CD14-positive monocyte (primary cell): ENCODE results near the gene TOM1L2. TPM values are rescaled to one million over a fixed set of nuclear protein-coding genes. Genes with fewer than 3 reads are reported as not detected.
A peak's percentile ranks its signal among the peaks of the same experiment; 100 is the strongest.

Experiments
- DNase-seq, 3 donors: peaks; one replicate each; pipeline ENCODE4 v3.0.0-alpha.2; 2011 to 2022
- H2AFZ ChIP-seq: 2 replicates; pipeline ENCODE4 v1.6.0; 2012; ENCODE audit warnings: mild to moderate bottlenecking, low read depth, low read length, inconsistent platforms; ENCODE audit not compliant: insufficient read depth, poor library complexity, severe bottlenecking
- H3K27ac ChIP-seq, 2 donors: 1 replicate in 1 of 2; 2 replicates in 1 of 2; pipeline ENCODE4 v1.5.1; 2012 to 2013; ENCODE audit warnings: low read length in 2 of 2, control low read depth in 1 of 2, inconsistent platforms in 1 of 2, low read depth in 1 of 2, mild to moderate bottlenecking in 1 of 2
- H3K27me3 ChIP-seq, 2 donors: one replicate each; pipeline versions ENCODE4 v1.6.0 to v1.6.1; 2011 to 2013; ENCODE audit warnings: low read length in 2 of 2; ENCODE audit not compliant: control insufficient read depth in 2 of 2, insufficient read depth in 2 of 2
- H3K36me3 ChIP-seq, 2 donors: replicated peaks in 1 of 2; 1 replicate in 1 of 2; 2 replicates in 1 of 2; pipeline versions ENCODE4 v1.5.1 to v1.6.1; 2012 to 2013; ENCODE audit warnings: low read length in 2 of 2, control low read depth in 1 of 2, inconsistent platforms in 1 of 2, mild to moderate bottlenecking in 1 of 2; ENCODE audit not compliant: insufficient read depth in 2 of 2, control insufficient read depth in 1 of 2
- H3K4me1 ChIP-seq, 2 donors: 1 replicate in 1 of 2; 2 replicates in 1 of 2; pipeline versions ENCODE4 v1.5.1 to v1.6.1; 2012 to 2013; ENCODE audit warnings: low read length in 2 of 2, control low read depth in 1 of 2, inconsistent platforms in 1 of 2, mild to moderate bottlenecking in 1 of 2, moderate library complexity in 1 of 2; ENCODE audit not compliant: insufficient read depth in 2 of 2, control insufficient read depth in 1 of 2
- H3K4me2 ChIP-seq: replicated peaks from 2 replicates; pipeline ENCODE3; 2012; ENCODE audit warnings: low read length, moderate library complexity, mild to moderate bottlenecking; ENCODE audit not compliant: poor library complexity, severe bottlenecking; ENCODE audit errors: extremely low read depth
- H3K4me3 ChIP-seq, 3 experiments: fragments of 200-600 bp in 1 of 3; sonication (generic) in 1 of 3; replicated peaks in 1 of 3; 1 replicate in 2 of 3; 2 replicates in 1 of 3; pipeline ENCODE4 v1.5.1; 2011 to 2013; ENCODE audit warnings: low read length in 3 of 3, mild to moderate bottlenecking in 3 of 3, control low read depth in 2 of 3, low read depth in 2 of 3, inconsistent platforms in 1 of 3, moderate library complexity in 1 of 3
- H3K79me2 ChIP-seq: 2 replicates; pipeline ENCODE4 v1.6.0; 2012; ENCODE audit warnings: mild to moderate bottlenecking, control low read depth, inconsistent platforms, low read length, moderate library complexity; ENCODE audit not compliant: insufficient read depth
- H3K9ac ChIP-seq: 2 replicates; pipeline ENCODE4 v1.6.0; 2017; ENCODE audit warnings: low read length, mild to moderate bottlenecking; ENCODE audit not compliant: insufficient read depth, poor library complexity, severe bottlenecking
- H3K9me3 ChIP-seq, 2 donors: replicated peaks in 1 of 2; 1 replicate in 1 of 2; 2 replicates in 1 of 2; pipeline versions ENCODE4 v1.5.1 to v1.6.1; 2012 to 2013; ENCODE audit warnings: low read length in 2 of 2, control low read depth in 1 of 2; ENCODE audit not compliant: control insufficient read depth in 1 of 2, insufficient read depth in 1 of 2
- H4K20me1 ChIP-seq: 2 replicates; pipeline ENCODE4 v1.6.0; 2012; ENCODE audit warnings: mild to moderate bottlenecking, low read length, control low read depth, moderate library complexity; ENCODE audit not compliant: insufficient read depth
- H3K27ac Mint-ChIP-seq, 7 donors: one replicate each; pipeline ENCODE4 v1.8.0; 2020; ENCODE audit warnings: mild to moderate bottlenecking in 7 of 7, mixed read lengths in 7 of 7, moderate library complexity in 6 of 7, inconsistent platforms in 2 of 7
- H3K27me3 Mint-ChIP-seq, 3 donors: one replicate each; pipeline ENCODE4 v1.8.0; 2021 to 2022; ENCODE audit warnings: low read depth in 3 of 3, mild to moderate bottlenecking in 3 of 3, mixed read lengths in 3 of 3, moderate library complexity in 3 of 3, inconsistent platforms in 1 of 3
- H3K36me3 Mint-ChIP-seq, 2 donors: one replicate each; pipeline ENCODE4 v1.8.0; 2020; ENCODE audit warnings: mixed read lengths in 2 of 2, inconsistent platforms in 1 of 2, mild to moderate bottlenecking in 1 of 2
- H3K4me1 Mint-ChIP-seq: one replicate; pipeline ENCODE4 v1.8.0; 2020; ENCODE audit warnings: mild to moderate bottlenecking, mixed read lengths
- H3K4me3 Mint-ChIP-seq, 2 donors: one replicate each; pipeline ENCODE4 v1.8.0; 2020; ENCODE audit warnings: mild to moderate bottlenecking in 2 of 2, mixed read lengths in 2 of 2, moderate library complexity in 1 of 2
- H3K9me3 Mint-ChIP-seq, 7 donors: one replicate each; pipeline ENCODE4 v1.8.0; 2020 to 2022; ENCODE audit warnings: mixed read lengths in 7 of 7, mild to moderate bottlenecking in 6 of 7, moderate library complexity in 6 of 7, inconsistent platforms in 2 of 7
- WGBS: methylation state at CpG from one replicate; pipeline ENCODE4 v1.1.5; 2013; ENCODE audit warnings: missing lambda C conversion rate; ENCODE audit not compliant: insufficient coverage; 5-methylcytosine and 5-hydroxymethylcytosine counted together
- intact Hi-C, 2 donors: fragments of 100-400 bp; cut with micrococcal nuclease; formaldehyde crosslinking; loops; one replicate each; pipeline versions ENCODE4 v1.15.0 to v1.15.1; 2023
- polyA plus RNA-seq, 3 donors: library from polyadenylated mRNA; depleted of rRNA in 1 of 3; unstranded in 2 of 3; stranded (reverse) in 1 of 3; fragments of 300-500 nt in 2 of 3; fragments of >200 nt in 1 of 3; fragmentation: Illumina TruSeq in 2 of 3; gene quantifications; 1 replicate in 2 of 3; 2 replicates in 1 of 3; pipeline ENCODE4 v1.2.3, GENCODE V29; 2012 to 2021
- TF ChIP-seq, protein P1 (sequence below): fragments of 200-600 bp; IDR thresholded peaks from one replicate; pipeline ENCODE4 v1.8.0; 2022; ENCODE audit warnings: antibody characterized with exemption, mild to moderate bottlenecking

The TOM1L2 gene
- polyA plus RNA-seq, 3 donors: 1.7 to 28.2 (median 2.8) TPM

DNA sequence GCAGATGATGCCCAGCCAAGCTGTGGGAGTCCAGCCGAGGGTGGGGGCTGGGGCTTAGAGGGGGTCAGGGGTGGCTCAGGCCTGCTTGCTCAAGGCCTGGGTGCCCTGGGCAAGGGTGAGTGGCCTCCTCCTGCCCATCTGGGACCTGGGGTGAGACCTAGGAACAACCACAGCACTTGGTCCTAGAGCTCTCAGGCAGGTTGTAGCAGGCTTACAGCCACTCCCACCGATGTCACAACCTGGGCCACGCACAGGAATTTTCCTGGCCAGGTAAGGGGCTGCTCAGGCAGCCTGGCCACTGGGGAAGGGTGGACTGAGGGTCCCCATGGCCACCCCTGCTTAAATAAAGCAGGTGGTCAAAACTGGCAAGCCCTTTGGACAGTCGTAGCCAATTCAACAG, 129.1 kb downstream of the TOM1L2 start:
- Mint-ChIP-seq H3K9me3 (no peaks in the 10 kb centered on the region), H3K36me3 (peaks cover 19 to 22% of the 10 kb centered on the region in 2 donors), H3K4me1 (peaks cover 33% of the 10 kb centered on the region), H3K27ac (no peak overlapping the region), H3K27me3 (no peaks in the 10 kb centered on the region), H3K4me3 (no peak overlapping the region)
- Histone ChIP-seq H3K4me1 (peaks cover 34 to 39% of the 10 kb centered on the region in 2 donors), H3K4me3 (no peak overlapping the region), H3K4me2 (no peak overlapping the region), H3K9me3 (no peaks in the 10 kb centered on the region), H2AFZ (no peak overlapping the region), H4K20me1 (no peaks in the 10 kb centered on the region), H3K27me3 (no peaks in the 10 kb centered on the region), H3K36me3 (peaks cover 8 to 19% of the 10 kb centered on the region in 2 donors), H3K79me2 (peaks cover 4% of the 10 kb centered on the region), H3K27ac (no peak overlapping the region), H3K9ac (no peak overlapping the region)
- no peak for DNase-seq
- intact Hi-C loops: no loop called here
- TF ChIP-seq, protein P1, sequence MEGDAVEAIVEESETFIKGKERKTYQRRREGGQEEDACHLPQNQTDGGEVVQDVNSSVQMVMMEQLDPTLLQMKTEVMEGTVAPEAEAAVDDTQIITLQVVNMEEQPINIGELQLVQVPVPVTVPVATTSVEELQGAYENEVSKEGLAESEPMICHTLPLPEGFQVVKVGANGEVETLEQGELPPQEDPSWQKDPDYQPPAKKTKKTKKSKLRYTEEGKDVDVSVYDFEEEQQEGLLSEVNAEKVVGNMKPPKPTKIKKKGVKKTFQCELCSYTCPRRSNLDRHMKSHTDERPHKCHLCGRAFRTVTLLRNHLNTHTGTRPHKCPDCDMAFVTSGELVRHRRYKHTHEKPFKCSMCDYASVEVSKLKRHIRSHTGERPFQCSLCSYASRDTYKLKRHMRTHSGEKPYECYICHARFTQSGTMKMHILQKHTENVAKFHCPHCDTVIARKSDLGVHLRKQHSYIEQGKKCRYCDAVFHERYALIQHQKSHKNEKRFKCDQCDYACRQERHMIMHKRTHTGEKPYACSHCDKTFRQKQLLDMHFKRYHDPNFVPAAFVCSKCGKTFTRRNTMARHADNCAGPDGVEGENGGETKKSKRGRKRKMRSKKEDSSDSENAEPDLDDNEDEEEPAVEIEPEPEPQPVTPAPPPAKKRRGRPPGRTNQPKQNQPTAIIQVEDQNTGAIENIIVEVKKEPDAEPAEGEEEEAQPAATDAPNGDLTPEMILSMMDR: no peak
- 92% methylated on average over 2 of the region's 4 CpGs for WGBS

DNA sequence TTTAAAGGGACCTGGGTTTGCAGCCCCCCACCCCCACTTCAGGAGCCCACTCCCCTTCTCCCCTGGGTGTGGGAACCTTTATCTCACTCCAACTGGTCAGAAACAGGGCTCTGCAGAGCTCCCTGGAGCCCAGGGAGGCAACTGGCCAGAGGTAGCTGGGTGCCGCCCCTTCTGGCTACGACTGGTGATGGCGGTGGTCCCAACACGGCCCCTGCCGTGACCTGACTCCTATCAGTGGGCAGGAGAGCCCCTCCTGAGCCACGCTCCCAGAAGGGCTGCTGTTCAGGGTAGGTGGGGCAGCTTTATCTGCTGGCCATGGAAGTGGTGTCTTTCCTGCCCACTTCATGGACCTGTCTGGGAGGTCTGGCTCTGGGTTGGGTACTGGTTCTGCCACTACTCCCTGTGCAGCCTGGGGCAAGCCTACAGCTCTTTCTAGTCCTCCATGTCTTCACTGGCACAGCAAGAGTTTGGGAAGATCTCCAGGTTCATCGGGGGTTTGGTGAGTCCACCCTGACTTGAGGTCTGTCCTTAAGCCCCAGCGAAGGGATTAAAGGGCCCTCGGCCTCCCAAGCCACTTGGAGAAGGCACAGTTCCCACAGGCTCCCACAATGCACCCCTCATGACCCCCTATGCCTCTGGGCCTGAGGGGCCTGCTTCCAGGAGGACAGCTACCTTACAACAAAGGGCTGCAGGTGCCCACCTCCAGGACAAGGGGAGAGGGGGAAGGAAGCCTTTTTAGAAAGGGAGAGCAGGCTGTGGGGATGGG, 129.9 kb downstream of the TOM1L2 start:
- Histone ChIP-seq H3K4me1 (peaks cover 40 to 47% of the 10 kb centered on the region in 2 donors), H3K4me2 (no peak overlapping the region), H3K27ac (no peak overlapping the region), H3K36me3 (peaks cover 8 to 14% of the 10 kb centered on the region in 2 donors), H3K9me3 (no peaks in the 10 kb centered on the region), H4K20me1 (no peaks in the 10 kb centered on the region), H3K9ac (no peak overlapping the region), H3K27me3 (no peaks in the 10 kb centered on the region), H3K4me3 (no peak overlapping the region), H2AFZ (no peak overlapping the region), H3K79me2 (peaks cover 4% of the 10 kb centered on the region)
- Mint-ChIP-seq H3K4me3 (no peak overlapping the region), H3K36me3 (peaks cover 13 to 18% of the 10 kb centered on the region in 2 donors), H3K27me3 (no peaks in the 10 kb centered on the region), H3K27ac (peak overlapping the region in 2 of 7 donors; percentile 51 to 69), H3K4me1 (peaks cover 41% of the 10 kb centered on the region), H3K9me3 (no peaks in the 10 kb centered on the region)
- intact Hi-C loops: no loop called here
- TF ChIP-seq, protein P1: no peak
- WGBS: 89% methylated on average over 8 of the region's 9 CpGs
- DNase-seq: no peak
